Measurements from ENCODE around the gene NTN1. TPM values are rescaled to one million over a fixed set of nuclear protein-coding genes. Genes with fewer than 3 reads are reported as not detected.
A peak's percentile ranks its signal among the peaks of the same experiment; 100 is the strongest.

NTN1 gene
- total RNA-seq, 3 donors from 2014 or later, result 2.2 to 3.7 (median 3.3) TPM

DNA sequence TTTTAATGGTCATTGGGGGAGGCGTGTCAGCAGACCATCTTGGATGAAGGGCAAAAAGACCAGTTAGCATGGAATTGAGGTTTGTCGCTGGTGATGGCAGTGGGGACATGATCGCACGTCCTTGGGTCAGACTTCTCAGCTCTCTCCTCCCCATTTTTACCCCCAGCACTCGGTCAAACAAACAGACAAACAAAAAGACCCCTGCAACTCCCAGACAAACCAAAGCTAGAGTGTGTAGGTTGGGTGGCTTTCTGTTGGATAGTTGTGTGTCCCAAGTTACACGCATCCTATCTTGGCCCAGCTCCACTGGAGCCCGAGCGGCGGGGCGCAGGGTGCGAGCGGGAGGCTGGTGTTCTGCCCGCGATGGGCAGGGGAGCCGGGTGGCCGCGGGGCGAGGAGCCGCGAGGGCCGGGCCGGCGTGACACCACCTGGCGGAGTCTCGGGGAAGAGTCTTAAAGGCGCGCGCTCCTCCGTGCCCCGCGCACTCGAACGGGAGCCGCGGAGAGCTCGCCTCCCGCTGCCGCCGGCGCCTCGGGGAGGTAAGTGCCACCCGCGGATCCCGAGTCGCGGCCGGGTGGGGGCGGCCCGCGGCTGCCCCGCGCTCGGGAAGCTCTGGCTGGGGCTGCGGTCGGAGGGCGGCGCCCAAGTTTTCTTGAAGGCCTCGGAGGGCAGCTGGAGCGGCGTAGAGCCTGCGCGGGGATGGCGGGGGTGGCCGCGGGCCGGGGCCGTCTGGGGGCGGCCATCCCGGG lies 18.5 kb upstream of the NTN1 start:
- H3K36me3 ChIP-seq, result no peaks in the 10 kb centered on the region
- no peaks in the 10 kb centered on the region for H3K9me3 ChIP-seq
- H3K4me3 ChIP-seq, result peak overlapping the region; percentile 47 to 72 (median 50)
- H3K27ac ChIP-seq, result no peak overlapping the region
- DNase-seq (ENCODE audit: low spot score in 2 of 2), result no peak
- TF ChIP-seq POLR2A (IDR thresholded peaks at IDR 0.05), result no peak
- peak in 1 of 3 donors; percentile 17 for TF ChIP-seq CTCF (IDR thresholded peaks at IDR 0.05)
- TF ChIP-seq POLR2AphosphoS5 (IDR thresholded peaks at IDR 0.05), result no peak
- H3K4me1 ChIP-seq, result peaks cover 0 to 11% of the 10 kb centered on the region in 2 donors
- intact Hi-C loops (cut with DNase I; ENCODE audit: low total_unique reads), result no loop called here
- peaks cover 0 to 38% of the 10 kb centered on the region in 2 donors for H3K27me3 ChIP-seq

DNA sequence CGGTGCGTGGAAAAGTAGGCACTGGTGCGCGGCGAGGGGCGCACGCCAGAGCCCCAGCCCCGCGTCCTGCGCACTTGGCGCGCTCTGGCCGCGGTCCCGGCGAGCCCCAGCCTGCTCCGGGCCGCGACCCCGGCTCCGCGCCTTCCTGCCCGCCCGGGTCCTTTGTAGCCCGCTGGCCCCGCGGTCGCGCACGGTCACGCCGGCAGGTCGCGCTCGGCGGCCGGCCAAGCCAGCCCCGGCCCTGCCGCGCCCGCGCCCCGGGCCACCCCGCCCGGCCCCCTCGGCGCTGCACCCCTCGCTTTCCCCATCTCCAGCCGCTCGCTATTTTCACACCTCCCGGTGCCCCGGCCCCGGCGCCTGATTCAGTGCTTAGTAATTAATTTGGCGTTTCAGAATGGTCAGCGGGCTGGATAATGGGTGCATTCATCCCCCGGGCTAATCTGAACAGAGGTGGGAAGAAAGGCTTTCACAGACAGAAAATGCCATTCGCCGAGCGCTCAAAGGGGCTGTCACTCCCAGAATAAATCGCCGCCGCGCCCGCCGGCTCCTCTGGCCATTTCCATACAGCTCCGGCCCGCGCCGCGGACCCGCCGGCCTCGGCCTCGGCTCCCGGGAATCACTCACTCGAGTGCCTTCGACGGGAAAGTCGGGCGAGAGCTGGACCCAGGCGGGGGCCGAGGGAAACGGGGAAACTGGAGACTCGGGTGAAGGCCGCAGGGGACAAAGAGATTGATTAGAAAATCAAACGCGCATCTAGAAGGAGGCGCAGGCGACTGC lies 17.8 kb upstream of the NTN1 start:
- DNase-seq (ENCODE audit: low spot score in 2 of 2), result no peak
- Histone ChIP-seq H3K36me3 (no peaks in the 10 kb centered on the region), H3K27me3 (peaks cover 0 to 38% of the 10 kb centered on the region in 2 donors), H3K4me1 (peaks cover 0 to 11% of the 10 kb centered on the region in 2 donors), H3K4me3 (peak overlapping the region; percentile 47 to 72 (median 50)), H3K27ac (no peak overlapping the region), H3K9me3 (no peaks in the 10 kb centered on the region)
- intact Hi-C loops (cut with DNase I; ENCODE audit: low total_unique reads), result no loop called here
- TF ChIP-seq CTCF (IDR thresholded peaks at IDR 0.05) (no peak), POLR2AphosphoS5 (IDR thresholded peaks at IDR 0.05) (no peak), POLR2A (IDR thresholded peaks at IDR 0.05) (no peak)

GRCh38 chr17:9004132-9004960 lies 17.0 kb upstream of the NTN1 start:
- Histone ChIP-seq H3K9me3 (no peaks in the 10 kb centered on the region), H3K4me3 (peak overlapping the region; percentile 47 to 72 (median 50))

GRCh38 chr17:9004961-9005285 lies 16.4 kb upstream of the NTN1 start:
- Histone ChIP-seq H3K36me3 (no peaks in the 10 kb centered on the region), H3K4me1 (peaks cover 0 to 11% of the 10 kb centered on the region in 2 donors), H3K4me3 (no peak overlapping the region), H3K27ac (no peak overlapping the region), H3K27me3 (peaks cover 0 to 38% of the 10 kb centered on the region in 2 donors), H3K9me3 (no peaks in the 10 kb centered on the region)
- DNase-seq (ENCODE audit: low spot score in 2 of 2), result no peak
- no peak for TF ChIP-seq CTCF (IDR thresholded peaks at IDR 0.05)
- TF ChIP-seq POLR2AphosphoS5 (IDR thresholded peaks at IDR 0.05), result no peak
- no peak for TF ChIP-seq POLR2A (IDR thresholded peaks at IDR 0.05)
- intact Hi-C loops (cut with DNase I; ENCODE audit: low total_unique reads), result no loop called here

More at GRCh38 chr17:9004132-9004960, 17.0 kb upstream of the NTN1 start:
- H3K27me3 ChIP-seq, result peaks cover 0 to 38% of the 10 kb centered on the region in 2 donors
- H3K27ac ChIP-seq, result no peak overlapping the region
- intact Hi-C loops (cut with DNase I; ENCODE audit: low total_unique reads), result no loop called here
- TF ChIP-seq POLR2A (IDR thresholded peaks at IDR 0.05), result no peak
- TF ChIP-seq CTCF (IDR thresholded peaks at IDR 0.05), result no peak
- no peak for TF ChIP-seq POLR2AphosphoS5 (IDR thresholded peaks at IDR 0.05)
- no peak for DNase-seq (ENCODE audit: low spot score in 2 of 2)
- peaks cover 0 to 11% of the 10 kb centered on the region in 2 donors for H3K4me1 ChIP-seq
- H3K36me3 ChIP-seq, result no peaks in the 10 kb centered on the region

Measured in breast epithelium (tissue), 4 donors.